Progenitor cell of endocrine pancreas (in vitro differentiated cells): ENCODE measurements around the gene EPS8L1. TPM values are rescaled to one million over a fixed set of nuclear protein-coding genes. Genes with fewer than 3 reads are reported as not detected.
"Not testable (repeated sequence)": the region's sequence is repeated elsewhere in the genome, so short reads cannot be mapped to it uniquely, and the experiment has no call there.

ENCODE experiments used
- DNase-seq: peaks from one replicate; pipeline ENCODE4 v3.0.0; 2021; ENCODE audit warnings: low spot score; ENCODE audit not compliant: unreplicated experiment
- H3K27ac Mint-ChIP-seq: 2 replicates; pipeline ENCODE4 v1.8.0; 2021; ENCODE audit warnings: mild to moderate bottlenecking, moderate library complexity, mixed read lengths
- H3K27me3 Mint-ChIP-seq: 2 replicates; pipeline ENCODE4 v1.8.0; 2021; ENCODE audit warnings: mixed read lengths
- H3K36me3 Mint-ChIP-seq: 2 replicates; pipeline ENCODE4 v1.8.0; 2022; ENCODE audit warnings: mixed read lengths; ENCODE audit not compliant: insufficient read depth
- H3K4me1 Mint-ChIP-seq: 2 replicates; pipeline ENCODE4 v1.8.0; 2021; ENCODE audit warnings: low read depth, mixed read lengths
- H3K4me3 Mint-ChIP-seq: 2 replicates; pipeline ENCODE4 v1.8.0; 2021; ENCODE audit warnings: low read depth, mild to moderate bottlenecking, moderate library complexity, mixed read lengths
- H3K9me3 Mint-ChIP-seq: 2 replicates; pipeline ENCODE4 v1.8.0; 2021; ENCODE audit warnings: low read depth, mixed read lengths
- CTCF ChIP-seq: fragments of 200-600 bp; sonication (generic); IDR thresholded peaks from one replicate; pipeline ENCODE4 v1.5.0; 2021; ENCODE audit warnings: antibody characterized with exemption, mild to moderate bottlenecking; ENCODE audit not compliant: unreplicated experiment
- long read RNA-seq: library from polyadenylated mRNA; unstranded; transcript quantifications from one replicate; pipeline ENCODE4 v2.0.0, GENCODE V29; 2020
- total RNA-seq: library from RNA; stranded (reverse); gene quantifications from 2 replicates; pipeline ENCODE4 v1.2.1, GENCODE V29; 2021

The EPS8L1 gene
- 14.4 and 21.5 TPM in 2 replicates for total RNA-seq
- long read RNA-seq, partial matches to known transcripts = 0 of 1 reads
- long read RNA-seq, other reads (novel, unspliced or antisense) = 0 of 1 reads

GRCh38 chr19:55075371-55075998 lies at the start of gene EPS8L1:
EPS8L1 (plus strand) TSS chr19:55075869; CDS start chr19:55076445, 576 bp downstream.
- H3K27ac Mint-ChIP-seq = peak within 1 kb of the TSS; percentile 29
- peaks cover 61% of the 10 kb centered on the region for H3K27me3 Mint-ChIP-seq
- TF ChIP-seq CTCF = no peak
- H3K9me3 Mint-ChIP-seq = no peaks in the 10 kb centered on the region
- DNase-seq = peak; percentile 64
- peaks cover 7% of the 10 kb centered on the region for H3K4me1 Mint-ChIP-seq
- H3K4me3 Mint-ChIP-seq = peak within 1 kb of the TSS; percentile 59
- no peaks in the 10 kb centered on the region for H3K36me3 Mint-ChIP-seq

GRCh38 chr19:55027140-55027471 lies 48.6 kb upstream of the EPS8L1 start:
- H3K36me3 Mint-ChIP-seq, H3K9me3 Mint-ChIP-seq, H3K27me3 Mint-ChIP-seq, H3K4me1 Mint-ChIP-seq, H3K4me3 Mint-ChIP-seq, DNase-seq, H3K27ac Mint-ChIP-seq: not testable (repeated sequence)

- Mint-ChIP-seq H3K4me1 (no peaks in the 10 kb centered on the region), H3K9me3 (peaks cover 3% of the 10 kb centered on the region), H3K27ac (no peak overlapping the region), H3K36me3 (peaks cover 2% of the 10 kb centered on the region), H3K4me3 (no peak overlapping the region), H3K27me3 (no peaks in the 10 kb centered on the region)
- no peak for DNase-seq
- TF ChIP-seq CTCF = no peak
Observed at GRCh38 chr19:55027472-55028337, 48.0 kb upstream of the EPS8L1 start.

- no peaks in the 10 kb centered on the region for H3K9me3 Mint-ChIP-seq
- H3K27me3 Mint-ChIP-seq = no peaks in the 10 kb centered on the region
- H3K4me3 Mint-ChIP-seq = no peak overlapping the region
- no peaks in the 10 kb centered on the region for H3K4me1 Mint-ChIP-seq
- peaks cover 2% of the 10 kb centered on the region for H3K36me3 Mint-ChIP-seq
- DNase-seq = no peak
- TF ChIP-seq CTCF = no peak
- no peak overlapping the region for H3K27ac Mint-ChIP-seq
Observed at GRCh38 chr19:55028757-55029156, 46.9 kb upstream of the EPS8L1 start.

- no peaks in the 10 kb centered on the region for H3K27me3 Mint-ChIP-seq
- H3K9me3 Mint-ChIP-seq = no peaks in the 10 kb centered on the region
- H3K4me1 Mint-ChIP-seq = no peaks in the 10 kb centered on the region
Observed at GRCh38 chr19:55031178-55031577, 44.5 kb upstream of the EPS8L1 start.

More at GRCh38 chr19:55031178-55031577, 44.5 kb upstream of the EPS8L1 start:
- no peak for DNase-seq
- no peak overlapping the region for H3K4me3 Mint-ChIP-seq
- H3K36me3 Mint-ChIP-seq = peaks cover 2% of the 10 kb centered on the region
- TF ChIP-seq CTCF = no peak
- no peak overlapping the region for H3K27ac Mint-ChIP-seq
